SK-MEL-5 (cell line): ENCODE results near the gene CCDC70. TPM values are rescaled to one million over a fixed set of nuclear protein-coding genes. Genes with fewer than 3 reads are reported as not detected.

Experiments used
- DNase-seq: peaks from one replicate; pipeline ENCODE4 v3.0.0-alpha.2; 2016; ENCODE audit warnings: low read depth, low spot score
- in situ Hi-C: cut with HindIII; loops from 2 replicates; pipeline ENCODE4 v1.10.0; 2016; ENCODE audit warnings: low sequenced_read_pairs, high pct_unique_total_duplicates, low pct_unique_long_range_greater_than_20kb
- total RNA-seq: library from RNA; depleted of rRNA; stranded (reverse); fragments of >200 nt; shearing (Covaris generic); gene quantifications from 2 replicates; pipeline ENCODE4 v1.2.3, GENCODE V29; 2014

CCDC70 gene
- total RNA-seq, 1 experiment from 2014 or later, result not detected

GRCh38 chr13:51825681-51826254, 36.0 kb upstream of the CCDC70 start:
- in situ Hi-C loops, result no loop called here
- peak; percentile 30 for DNase-seq

- DNase-seq, result peak; percentile 98
- in situ Hi-C loops, result no loop called here
These were observed 35.2 kb upstream of the CCDC70 start for GRCh38 chr13:51826606-51827005.

DNA sequence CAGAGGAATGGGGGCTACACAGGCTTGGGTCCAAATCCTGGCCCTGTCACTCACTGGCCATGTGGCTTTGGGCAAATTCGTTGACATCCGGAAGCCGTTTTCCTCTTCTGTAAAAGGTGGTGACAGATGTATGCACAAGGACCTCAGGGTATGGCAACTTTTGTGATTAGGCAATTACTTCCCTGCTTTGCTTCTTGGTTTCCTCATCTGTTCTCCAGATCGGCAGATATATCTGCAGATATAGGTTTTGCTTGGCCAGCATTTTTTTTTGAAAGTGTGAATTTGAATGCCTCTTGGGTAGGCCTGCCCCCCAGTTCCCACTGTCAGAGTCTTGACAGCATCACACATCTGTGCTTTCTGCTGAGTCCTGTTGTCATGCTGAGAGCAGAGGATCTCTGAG, 34.5 kb upstream of the CCDC70 start:
- in situ Hi-C loops, result no loop called here
- DNase-seq, result no peak

GRCh38 chr13:51828730-51829567, 32.8 kb upstream of the CCDC70 start:
- in situ Hi-C loops, result no loop called here
- DNase-seq, result no peak

DNA sequence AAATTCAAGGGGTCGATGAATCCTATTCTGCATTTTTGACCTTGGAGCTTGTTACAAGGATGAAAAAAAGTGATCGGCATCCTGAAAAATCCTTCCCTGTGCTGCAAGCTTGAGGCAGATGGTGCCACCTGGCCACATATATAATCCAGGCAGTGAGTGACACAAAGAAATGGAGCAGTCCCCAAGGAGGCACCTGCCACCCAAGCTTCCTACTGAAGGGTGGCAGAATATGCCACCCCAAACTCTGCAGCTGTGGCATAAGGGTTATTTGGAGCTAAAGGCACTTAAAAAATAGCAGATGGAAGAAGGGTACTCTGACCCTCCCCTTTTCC, 32.2 kb upstream of the CCDC70 start:
- in situ Hi-C loops, result no loop called here
- DNase-seq, result no peak

DNA sequence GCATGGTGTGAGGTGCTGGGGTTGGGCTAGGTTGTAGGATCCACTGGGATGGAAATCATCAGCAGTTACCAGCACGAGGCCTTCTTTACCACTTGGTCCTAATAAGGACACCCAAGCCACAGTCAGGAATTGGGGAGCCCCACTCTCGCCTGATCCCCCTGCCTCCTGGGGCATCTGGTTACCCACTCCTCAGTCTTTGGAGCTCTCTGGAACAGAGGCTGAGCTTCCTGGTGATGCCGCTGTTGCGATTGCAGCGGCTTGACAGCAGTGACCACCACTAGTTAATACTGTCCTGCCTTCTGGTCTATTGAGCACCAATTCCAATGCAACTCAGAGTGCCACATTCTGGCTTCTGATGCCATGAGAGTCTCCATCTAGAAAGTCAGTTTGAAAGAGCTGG, 30.2 kb upstream of the CCDC70 start:
- in situ Hi-C loops, result no loop called here
- no peak for DNase-seq

- peak; percentile 85 for DNase-seq
- in situ Hi-C loops, result no loop called here
These were observed 29.2 kb upstream of the CCDC70 start for GRCh38 chr13:51832471-51833152.

GRCh38 chr13:51833980-51834379, 27.8 kb upstream of the CCDC70 start:
- DNase-seq, result no peak
- in situ Hi-C loops, result no loop called here

GRCh38 chr13:51834581-51835171, 27.1 kb upstream of the CCDC70 start:
- DNase-seq, result no peak
- in situ Hi-C loops, result no loop called here

DNA sequence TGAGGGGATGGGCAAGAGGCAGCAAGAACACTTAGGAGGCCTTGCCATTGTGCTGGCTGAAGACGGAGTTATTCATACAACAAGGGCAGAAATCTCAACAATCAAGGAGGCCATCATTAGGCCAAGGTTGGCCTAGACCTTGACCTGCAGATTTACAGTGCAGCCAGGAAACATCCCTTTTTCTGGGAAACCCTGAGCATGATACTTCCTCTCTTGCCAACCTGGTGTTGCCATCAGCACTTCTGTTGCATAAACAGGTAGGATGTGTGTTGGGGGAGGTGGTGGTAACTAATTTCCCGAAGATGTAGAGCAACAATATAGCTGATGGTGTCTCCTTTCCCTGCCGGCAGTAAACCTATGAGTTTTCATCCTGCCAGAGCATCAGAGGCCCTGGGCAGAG, 24.8 kb upstream of the CCDC70 start:
- in situ Hi-C loops, result no loop called here
- no peak for DNase-seq

DNA sequence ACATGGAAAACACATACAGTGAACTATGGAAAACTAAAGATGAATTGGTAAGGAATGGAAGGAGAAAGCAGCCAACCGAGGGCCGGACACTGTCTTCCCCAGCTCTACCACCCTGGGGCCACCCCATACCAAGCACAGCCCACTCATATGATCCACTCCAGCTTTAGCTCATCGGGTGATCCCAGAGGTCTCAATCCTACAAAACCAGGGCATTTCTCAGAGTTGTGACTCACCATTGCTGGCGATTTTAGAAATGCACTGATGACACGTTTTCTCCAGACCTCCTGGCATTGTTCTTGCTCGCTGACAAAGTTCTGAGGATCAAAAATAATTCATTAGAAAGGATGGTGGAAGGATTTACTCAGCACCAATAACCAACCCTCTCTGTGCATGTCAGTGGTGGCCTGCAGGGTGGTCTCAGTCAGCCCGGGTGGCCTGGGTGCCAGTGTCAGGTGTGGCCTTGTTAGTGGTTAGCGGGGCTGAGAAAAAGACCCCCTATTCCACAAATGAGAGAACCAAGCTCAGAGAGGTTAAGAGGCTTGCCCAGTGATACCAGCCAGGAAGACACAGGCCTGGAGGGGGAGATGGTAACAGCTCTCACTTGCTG, 23.4 kb upstream of the CCDC70 start:
- no peak for DNase-seq
- in situ Hi-C loops, result no loop called here

DNA sequence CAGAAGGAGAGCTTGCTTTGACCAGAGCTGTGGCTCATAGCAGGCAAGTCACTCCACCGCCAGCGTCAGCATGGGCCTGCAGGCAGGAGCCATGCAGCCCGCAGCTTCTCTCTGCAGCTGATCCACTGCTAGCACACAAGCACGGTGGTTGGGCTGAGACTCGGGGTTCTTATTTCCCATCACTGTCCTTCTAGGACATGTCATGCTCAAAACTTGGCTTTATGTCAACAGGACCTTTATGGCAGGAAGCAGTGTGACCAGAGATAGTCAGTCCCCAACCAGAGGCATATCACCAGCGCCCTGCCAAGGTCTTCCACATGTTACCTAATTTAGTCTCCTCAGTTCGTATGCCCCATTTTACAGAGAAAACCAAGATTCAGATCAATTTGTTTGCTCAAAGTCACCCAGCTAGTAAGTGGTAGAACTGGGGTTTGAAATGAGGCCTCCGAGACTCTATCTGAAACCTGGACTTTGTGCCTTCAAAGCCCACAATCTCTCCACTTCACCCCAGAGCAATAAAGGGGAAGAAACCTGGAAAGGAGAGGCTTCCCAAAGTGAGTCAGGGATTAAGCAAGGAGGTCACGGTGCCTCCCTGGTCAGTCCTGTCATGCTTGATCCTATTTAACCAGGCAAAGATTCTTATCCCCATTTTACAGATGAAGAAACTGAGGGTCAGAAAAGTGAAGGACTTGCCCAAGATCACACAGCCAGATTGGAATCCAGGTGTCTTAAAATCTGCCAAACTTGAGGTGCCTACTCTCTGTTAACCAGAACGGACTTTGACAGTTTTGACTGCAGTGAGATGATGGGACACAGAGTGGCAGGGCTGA, 21.8 kb upstream of the CCDC70 start:
- no peak for DNase-seq
- in situ Hi-C loops, result no loop called here

DNA sequence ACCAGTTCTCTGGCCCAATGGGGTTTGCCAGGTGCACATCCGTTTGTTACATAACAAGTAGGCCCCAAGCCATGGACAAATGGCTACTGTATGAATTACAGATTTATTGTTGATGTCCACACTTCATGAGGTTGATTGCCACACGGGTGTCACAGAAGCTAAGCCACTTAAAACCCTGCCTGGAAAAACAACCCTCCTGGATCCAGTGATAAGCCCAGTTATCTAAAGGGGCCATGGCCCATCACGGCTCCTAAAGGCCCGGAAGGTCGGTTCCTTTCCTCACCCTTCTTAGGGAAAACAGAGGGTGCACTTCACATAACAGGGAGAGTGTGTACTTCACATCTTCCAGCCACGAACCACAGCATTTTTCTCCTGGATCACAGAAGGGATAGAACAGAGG, 20.9 kb upstream of the CCDC70 start:
- DNase-seq, result no peak
- in situ Hi-C loops, result no loop called here

DNA sequence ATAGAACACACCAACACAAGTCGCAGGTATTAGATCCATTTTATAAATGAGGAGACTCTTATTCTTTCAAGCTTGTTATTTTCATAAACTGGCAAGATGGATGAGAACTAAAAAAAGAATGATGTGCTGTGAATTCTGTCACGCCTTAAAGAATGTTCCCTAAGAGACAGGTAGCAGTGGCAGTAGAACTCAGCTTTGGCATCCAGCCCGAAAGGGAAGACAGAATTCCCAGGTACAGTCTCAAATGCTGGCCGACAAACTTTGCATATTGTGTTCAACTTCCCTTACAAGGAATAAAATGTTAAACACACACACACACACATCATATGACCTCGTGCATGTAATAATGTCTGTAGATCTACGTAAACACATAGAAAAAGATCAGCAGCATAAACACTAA, 20.0 kb upstream of the CCDC70 start:
- no peak for DNase-seq
- in situ Hi-C loops, result no loop called here

DNA sequence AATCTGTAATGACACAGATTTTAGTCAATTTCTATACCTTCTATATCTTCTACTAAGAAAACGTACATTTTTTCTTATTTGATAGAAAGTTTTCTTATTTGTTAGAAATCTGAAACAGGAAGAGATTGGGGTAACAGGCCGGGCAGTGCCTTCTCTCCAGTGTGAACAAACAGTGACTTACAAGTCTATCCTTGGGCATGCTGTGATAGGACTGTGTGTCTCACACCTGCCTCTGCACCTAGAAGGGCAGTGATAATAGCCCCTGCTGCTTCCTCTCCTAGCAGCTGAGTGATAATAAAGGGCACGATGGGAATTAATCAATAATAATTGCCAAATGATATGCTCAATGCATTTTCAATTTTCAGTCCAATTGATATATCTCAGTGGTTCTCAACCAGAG, 18.2 kb upstream of the CCDC70 start:
- in situ Hi-C loops, result no loop called here
- DNase-seq, result no peak

GRCh38 chr13:51844862-51845573, 16.8 kb upstream of the CCDC70 start, which contains the start of gene TMEM272:
Gene TMEM272 (minus strand): TSS chr13:51845177. CDS start chr13:51838530, 6,647 bp downstream.
- peak; percentile 78 for DNase-seq
- in situ Hi-C loops, result no loop called here
